HT-29 (cell line): Measurements from ENCODE around the gene WBP2. TPM values are rescaled to one million over a fixed set of nuclear protein-coding genes. Genes with fewer than 3 reads are reported as not detected.

Experiments
- DNase-seq: peaks from one replicate; pipeline ENCODE4 v3.0.0-alpha.2; 2015; ENCODE audit warnings: low spot score
- total RNA-seq: library from RNA; depleted of rRNA; stranded (reverse); fragments of >200 nt; shearing (Covaris generic); gene quantifications from 2 replicates; pipeline ENCODE4 v1.2.3, GENCODE V29; 2014; rRNA removed

WBP2 gene
- total RNA-seq = 26.8 and 30.9 TPM in 2 replicates

GRCh38 chr17:75855310-75856061 lies at the start of gene WBP2:
Gene WBP2, minus strand, starts transcription at chr17:75855335. Its CDS starts 38 bp downstream, at chr17:75855297.
- DNase-seq = peak; percentile 99

DNA sequence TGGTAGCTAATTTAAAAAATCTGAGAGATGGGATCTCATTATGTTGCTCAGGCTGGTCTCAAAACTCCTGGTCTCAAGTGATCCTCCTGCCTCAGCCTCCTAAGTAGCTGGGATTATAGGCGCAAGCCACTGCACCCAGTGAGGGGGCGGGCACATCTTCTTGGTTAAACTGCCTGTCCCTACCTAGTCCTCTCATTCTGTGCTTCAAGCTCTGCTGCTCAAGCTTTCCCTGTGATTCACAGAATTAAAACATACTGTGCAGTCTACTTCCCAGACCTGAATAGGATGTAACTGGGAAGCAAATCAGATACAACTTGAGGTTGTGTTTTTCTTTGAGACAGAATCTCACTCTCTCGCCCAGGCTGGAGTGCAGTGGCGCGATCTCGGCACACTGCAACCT lies 47.3 kb upstream of the WBP2 start:
- no peak for DNase-seq

- DNase-seq = no peak
Observed at GRCh38 chr17:75901727-75902126, 46.6 kb upstream of the WBP2 start.

- no peak for DNase-seq
Observed at GRCh38 chr17:75900691-75901533, 45.8 kb upstream of the WBP2 start.

DNA sequence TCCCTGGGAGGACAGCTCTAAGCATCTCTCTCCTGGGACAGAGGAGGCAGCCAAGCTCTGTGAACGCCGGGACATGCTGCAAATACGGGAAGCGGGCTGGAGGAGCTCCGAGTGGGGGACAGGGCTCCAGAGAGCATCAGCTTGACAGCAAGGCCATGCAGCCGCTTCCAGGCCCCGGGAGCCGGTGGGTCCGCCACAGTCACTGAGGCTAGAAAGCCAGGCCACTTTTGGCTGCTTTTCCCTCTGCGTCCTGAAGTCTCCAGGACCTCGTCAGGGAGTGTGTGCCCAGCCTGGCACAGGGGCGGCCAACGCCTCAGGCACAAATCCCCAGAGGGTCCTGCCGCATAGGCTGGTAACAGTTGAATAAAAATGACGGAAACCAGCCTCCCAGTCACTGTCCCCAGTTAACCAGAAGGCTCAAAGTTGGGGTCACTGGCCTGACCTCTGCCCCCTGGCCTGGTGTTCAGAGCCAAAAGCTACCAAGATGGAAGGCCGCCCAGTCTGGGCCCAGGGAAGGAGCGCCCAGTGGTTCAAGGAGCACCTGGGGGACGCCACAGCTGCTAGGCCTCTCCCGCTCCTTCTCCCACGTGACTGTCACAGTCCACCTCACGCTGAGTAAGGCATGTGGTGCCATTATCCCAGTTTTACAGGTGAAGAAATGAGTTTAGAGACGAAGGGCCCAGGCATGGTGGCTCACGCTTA lies 44.8 kb upstream of the WBP2 start:
- no peak for DNase-seq

DNA sequence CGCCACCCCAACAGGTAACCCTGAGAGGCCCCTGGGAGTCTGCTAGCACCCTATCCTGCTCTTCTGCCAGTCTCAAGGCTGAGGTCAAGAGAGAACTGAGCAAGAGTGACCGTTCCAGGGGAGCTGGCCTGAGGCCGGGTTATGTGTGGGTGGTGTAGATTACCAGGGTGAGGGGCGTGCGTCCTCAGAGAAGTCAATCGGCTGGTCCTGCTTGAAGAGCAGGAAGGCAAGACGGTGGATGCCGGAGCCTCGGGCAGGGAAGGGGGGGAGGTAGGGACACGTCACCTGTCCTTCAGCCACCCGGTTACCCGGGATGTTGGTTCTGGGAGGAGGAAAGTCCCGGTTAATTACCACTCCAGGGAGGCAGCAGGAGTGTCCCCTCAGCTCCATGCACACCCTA lies 44.2 kb upstream of the WBP2 start:
- no peak for DNase-seq

DNA sequence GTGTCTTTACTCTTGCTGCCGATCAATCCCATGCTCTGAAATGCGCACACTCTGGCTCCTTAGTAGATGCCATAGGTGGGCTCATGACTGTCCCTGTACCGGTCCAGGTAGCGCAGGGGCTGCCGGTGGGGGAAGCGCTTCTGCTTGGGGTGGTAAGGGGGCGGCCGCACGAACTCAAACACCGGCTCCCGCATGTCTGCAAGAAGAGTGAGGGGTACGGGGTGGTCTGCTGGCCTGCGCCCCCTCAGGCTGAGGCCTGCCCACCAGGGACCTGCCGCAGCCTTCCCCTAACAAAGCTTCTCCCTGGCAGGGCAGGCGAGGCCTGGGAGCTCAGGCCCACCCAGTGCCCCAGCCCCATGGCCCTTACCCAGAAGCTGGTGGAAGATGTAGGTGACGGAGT lies 43.7 kb upstream of the WBP2 start:
- DNase-seq = no peak

GRCh38 chr17:75898065-75898464 lies 42.9 kb upstream of the WBP2 start:
- no peak for DNase-seq

GRCh38 chr17:75897160-75898019 lies 42.3 kb upstream of the WBP2 start:
- no peak for DNase-seq

DNA sequence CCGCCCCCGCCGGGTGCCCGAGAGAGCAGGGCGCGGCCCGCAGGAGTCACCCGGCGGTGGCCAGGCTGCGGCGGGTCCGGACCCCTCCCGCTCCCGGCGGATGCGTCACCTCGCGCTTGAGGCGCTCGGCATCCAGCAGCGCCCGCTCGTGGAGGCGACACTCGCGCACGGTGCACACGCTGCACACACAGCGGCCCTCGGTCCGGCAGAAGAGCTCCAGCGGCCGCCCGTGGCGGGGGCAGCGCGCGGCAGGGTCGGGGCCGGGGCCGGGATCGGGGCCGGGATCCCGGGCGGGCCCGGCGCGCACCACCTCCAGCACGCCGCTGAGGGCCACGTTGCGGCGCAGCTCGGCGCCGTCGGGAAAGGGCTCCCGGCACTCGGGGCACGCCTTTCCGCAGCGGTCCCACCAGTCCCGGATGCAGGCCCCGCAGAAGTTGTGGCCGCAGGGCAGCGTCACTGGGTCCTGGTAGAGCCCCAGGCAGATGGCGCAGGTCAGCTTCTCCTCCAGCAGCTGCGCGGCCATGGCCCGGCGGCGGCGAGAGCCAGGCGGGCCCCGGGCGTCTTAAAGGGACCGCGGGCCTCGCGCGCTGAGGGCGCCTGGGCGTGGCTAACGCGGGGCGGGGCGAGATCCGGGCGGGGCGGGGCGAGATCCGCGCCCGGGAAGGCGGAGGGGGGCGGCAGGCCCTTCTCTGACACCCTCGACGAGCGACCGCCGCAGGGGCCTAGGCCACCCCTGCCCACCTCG lies 41.5 kb upstream of the WBP2 start, which contains the start of gene TRIM65:
TSS of gene TRIM65 (minus strand) at position 537 of the 745 bp plus-strand sequence. CDS start at position 523, 14 bp downstream.
- peak; percentile 76 for DNase-seq

DNA sequence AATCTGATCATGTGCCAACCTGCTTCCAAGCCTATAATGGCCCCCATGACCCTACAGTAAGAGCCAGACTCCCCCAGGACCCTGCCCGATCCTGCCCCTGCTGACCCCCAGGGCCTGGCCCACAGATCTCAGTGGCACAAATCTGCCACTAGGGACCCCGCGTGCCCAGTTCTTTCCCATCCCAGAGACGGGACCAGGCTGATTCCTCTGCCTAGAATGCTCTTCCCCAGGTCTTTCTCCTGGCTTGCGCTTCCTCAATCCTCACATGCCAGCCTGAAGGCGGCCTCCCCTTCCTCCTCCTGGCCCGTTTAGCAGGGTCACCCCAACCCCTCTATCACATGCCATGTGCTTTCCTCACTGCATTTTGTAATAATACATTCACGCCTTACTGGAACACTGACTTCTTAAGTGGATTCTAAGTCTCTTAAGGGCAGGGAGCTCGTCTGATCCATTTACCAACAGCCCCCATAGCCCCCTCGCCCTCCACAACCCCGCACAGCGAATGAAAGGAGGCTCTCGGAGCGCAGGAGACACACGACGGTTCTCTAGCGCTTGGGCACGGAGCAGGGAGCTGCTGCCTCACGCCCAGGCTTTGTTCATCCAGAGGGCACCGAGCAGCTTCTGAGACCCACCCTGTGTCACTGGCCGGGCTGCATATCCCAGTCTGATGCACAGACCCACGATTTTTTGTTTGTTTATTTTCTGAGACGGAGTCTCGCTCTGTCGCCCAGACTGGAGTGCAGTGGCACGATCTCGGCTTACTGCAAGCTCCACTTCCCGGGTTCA lies 40.4 kb upstream of the WBP2 start:
- peak; percentile 25 for DNase-seq

GRCh38 chr17:75894049-75894733 lies 39.1 kb upstream of the WBP2 start:
- no peak for DNase-seq

- DNase-seq = no peak
Observed at GRCh38 chr17:75893305-75894048, 38.3 kb upstream of the WBP2 start.

DNA sequence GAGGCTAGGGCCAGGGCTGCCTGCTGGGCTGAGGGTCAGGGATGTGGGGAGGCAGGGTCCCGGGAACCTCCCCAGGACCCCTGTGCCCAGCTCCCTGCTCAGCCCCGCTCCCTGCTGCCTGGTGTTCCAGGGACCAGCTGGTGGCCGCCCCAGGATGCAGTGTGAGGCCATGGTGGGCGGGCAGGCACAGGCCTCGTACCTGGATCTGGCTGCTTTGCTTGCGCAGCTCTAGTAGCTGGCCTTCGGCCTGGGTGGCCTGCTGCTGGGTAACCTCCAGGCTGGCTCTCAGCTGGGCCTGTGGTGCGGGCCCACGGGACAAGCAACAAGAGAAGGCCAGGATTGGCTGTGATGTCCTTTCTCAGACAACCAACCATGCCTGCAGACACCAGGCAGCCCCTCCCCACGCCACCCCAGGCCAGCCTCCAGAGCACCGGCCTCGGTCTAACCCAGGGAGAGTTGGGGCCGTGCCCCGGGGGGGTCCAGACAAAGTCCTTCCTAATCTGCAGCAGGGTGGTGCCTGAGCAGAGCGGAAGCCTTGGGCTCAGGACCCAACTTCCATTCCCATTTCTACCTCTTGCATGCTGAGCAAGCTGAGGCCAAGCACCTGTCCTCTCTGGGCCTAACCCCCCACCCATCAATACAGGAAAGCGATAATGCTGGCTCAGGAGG lies 37.6 kb upstream of the WBP2 start:
- DNase-seq = no peak

DNA sequence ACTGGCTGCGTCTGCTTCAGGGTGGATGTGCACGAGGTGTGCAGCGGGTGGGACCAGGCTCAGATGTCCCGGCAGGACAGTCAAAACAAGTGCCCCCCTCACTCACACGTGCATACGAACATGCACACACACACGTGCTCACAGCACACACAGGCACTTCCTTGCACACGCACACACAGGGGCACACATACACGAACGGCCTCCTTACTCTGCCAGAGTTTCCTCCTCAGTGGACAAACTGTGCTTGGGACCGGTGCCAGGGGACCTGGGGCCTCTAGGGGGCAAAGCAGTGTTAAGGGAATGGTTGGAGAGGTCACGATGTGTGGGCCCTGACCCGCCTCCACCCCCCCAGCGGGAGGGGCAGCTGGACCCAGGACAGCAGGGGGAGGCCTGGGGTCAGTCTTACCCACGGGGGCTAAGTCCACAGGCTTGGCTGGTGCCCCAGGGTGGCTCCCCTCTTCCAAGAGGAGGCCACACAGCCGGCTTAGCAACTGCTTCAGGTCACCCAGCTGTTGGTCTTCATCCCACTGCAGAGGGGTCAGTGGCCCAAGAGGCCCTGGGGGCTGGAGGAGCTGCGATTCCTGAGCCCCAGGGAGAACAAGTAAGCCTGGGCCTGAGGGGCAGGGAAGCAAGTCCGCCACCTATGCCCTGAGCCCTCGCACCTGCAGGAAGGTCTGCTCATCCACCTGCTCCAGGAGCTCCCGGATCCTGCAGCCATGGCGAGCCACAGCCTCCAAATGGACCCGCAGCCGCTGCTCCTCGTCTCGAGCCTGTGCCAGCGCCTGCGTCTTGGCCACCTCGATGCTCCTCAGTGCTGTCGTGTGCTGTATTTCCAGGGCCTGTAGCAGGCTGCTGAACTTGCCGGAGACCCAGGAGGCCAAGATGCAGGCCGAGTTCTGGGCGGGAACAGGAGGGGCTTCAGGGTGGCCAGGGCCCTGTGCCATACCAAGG lies 36.7 kb upstream of the WBP2 start:
- no peak for DNase-seq

GRCh38 chr17:75891022-75891604 lies 36.0 kb upstream of the WBP2 start:
- no peak for DNase-seq
